ENCODE data around the gene SLC35F6. TPM values are rescaled to one million over a fixed set of nuclear protein-coding genes. Genes with fewer than 3 reads are reported as not detected.

Gene SLC35F6
- total RNA-seq, 1 experiment from 2014 or later: 10.3 TPM

DNA sequence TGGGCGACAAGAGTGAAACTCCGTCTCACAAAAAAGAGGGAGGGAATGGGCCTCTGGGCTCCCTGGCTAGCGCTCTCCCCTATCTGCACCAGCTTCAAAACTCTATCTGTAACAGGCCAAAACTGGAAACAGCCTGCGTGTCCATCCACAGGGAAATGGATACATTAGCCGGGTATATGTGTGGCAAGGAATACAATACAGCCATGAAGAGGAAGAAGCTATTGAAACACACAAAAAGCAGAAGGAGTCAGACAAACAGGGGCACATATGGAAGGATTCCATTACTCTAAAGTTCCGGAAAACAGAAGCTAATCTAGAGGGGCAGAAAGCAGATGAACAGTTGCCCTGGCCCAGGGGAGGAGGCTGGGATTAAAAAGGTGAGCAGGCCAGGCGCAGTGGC is 24.6 kb upstream of the SLC35F6 start (continued):
- TF ChIP-seq, protein P1, sequence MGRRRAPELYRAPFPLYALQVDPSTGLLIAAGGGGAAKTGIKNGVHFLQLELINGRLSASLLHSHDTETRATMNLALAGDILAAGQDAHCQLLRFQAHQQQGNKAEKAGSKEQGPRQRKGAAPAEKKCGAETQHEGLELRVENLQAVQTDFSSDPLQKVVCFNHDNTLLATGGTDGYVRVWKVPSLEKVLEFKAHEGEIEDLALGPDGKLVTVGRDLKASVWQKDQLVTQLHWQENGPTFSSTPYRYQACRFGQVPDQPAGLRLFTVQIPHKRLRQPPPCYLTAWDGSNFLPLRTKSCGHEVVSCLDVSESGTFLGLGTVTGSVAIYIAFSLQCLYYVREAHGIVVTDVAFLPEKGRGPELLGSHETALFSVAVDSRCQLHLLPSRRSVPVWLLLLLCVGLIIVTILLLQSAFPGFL (CRISPR knock-in tag; IDR thresholded peaks at IDR 0.05; ENCODE audit: borderline replicate concordance): no peak
- TF ChIP-seq, protein P2, sequence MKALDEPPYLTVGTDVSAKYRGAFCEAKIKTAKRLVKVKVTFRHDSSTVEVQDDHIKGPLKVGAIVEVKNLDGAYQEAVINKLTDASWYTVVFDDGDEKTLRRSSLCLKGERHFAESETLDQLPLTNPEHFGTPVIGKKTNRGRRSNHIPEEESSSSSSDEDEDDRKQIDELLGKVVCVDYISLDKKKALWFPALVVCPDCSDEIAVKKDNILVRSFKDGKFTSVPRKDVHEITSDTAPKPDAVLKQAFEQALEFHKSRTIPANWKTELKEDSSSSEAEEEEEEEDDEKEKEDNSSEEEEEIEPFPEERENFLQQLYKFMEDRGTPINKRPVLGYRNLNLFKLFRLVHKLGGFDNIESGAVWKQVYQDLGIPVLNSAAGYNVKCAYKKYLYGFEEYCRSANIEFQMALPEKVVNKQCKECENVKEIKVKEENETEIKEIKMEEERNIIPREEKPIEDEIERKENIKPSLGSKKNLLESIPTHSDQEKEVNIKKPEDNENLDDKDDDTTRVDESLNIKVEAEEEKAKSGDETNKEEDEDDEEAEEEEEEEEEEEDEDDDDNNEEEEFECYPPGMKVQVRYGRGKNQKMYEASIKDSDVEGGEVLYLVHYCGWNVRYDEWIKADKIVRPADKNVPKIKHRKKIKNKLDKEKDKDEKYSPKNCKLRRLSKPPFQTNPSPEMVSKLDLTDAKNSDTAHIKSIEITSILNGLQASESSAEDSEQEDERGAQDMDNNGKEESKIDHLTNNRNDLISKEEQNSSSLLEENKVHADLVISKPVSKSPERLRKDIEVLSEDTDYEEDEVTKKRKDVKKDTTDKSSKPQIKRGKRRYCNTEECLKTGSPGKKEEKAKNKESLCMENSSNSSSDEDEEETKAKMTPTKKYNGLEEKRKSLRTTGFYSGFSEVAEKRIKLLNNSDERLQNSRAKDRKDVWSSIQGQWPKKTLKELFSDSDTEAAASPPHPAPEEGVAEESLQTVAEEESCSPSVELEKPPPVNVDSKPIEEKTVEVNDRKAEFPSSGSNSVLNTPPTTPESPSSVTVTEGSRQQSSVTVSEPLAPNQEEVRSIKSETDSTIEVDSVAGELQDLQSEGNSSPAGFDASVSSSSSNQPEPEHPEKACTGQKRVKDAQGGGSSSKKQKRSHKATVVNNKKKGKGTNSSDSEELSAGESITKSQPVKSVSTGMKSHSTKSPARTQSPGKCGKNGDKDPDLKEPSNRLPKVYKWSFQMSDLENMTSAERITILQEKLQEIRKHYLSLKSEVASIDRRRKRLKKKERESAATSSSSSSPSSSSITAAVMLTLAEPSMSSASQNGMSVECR (CRISPR knock-in tag; IDR thresholded peaks at IDR 0.05; ENCODE audit: borderline replicate concordance): no peak
- TF ChIP-seq ZNF263 (CRISPR knock-in tag; IDR thresholded peaks at IDR 0.05; ENCODE audit: low read depth) (no peak), ESRRA (CRISPR knock-in tag; IDR thresholded peaks at IDR 0.05; ENCODE audit: borderline replicate concordance) (no peak), ERG (CRISPR knock-in tag; IDR thresholded peaks at IDR 0.05) (no peak), ZNF396 (CRISPR knock-in tag; IDR thresholded peaks at IDR 0.05; ENCODE audit: borderline replicate concordance) (no peak), EMX1 (CRISPR knock-in tag; IDR thresholded peaks at IDR 0.05) (no peak), ZNF423 (CRISPR knock-in tag; IDR thresholded peaks at IDR 0.05) (no peak)

- CTCF ChIA-PET: interaction anchor here (1.0 to 2.4 kb wide), 8 partner anchors 9 to 221 kb away, joined by 3 to 10 read pairs (median 3); no protein-coding TSS in a partner anchor
Measured at GRCh38 chr2:26740346-26740745, 23.7 kb upstream of the SLC35F6 start.

More at GRCh38 chr2:26740346-26740745, 23.7 kb upstream of the SLC35F6 start:
- no peaks in the 10 kb centered on the region for H3K4me1 Mint-ChIP-seq
- no peak overlapping the region for H3K27ac Mint-ChIP-seq
- no peaks in the 10 kb centered on the region for H3K9me3 Mint-ChIP-seq
- no peak overlapping the region for H3K4me3 Mint-ChIP-seq
- DNase-seq (ENCODE audit: low spot score): no peak
- ATAC-seq: no peak
- POLR2A ChIA-PET: no interaction called here
- H3K36me3 Mint-ChIP-seq: no peaks in the 10 kb centered on the region
- TF ChIP-seq JAZF1 (CRISPR knock-in tag; IDR thresholded peaks at IDR 0.05): no peak
- no peak for TF ChIP-seq CREM (CRISPR knock-in tag; IDR thresholded peaks at IDR 0.05)
- TF ChIP-seq, protein P1 (CRISPR knock-in tag; IDR thresholded peaks at IDR 0.05; ENCODE audit: borderline replicate concordance): no peak
- no peak for TF ChIP-seq IRF2 (CRISPR knock-in tag; IDR thresholded peaks at IDR 0.05; ENCODE audit: borderline replicate concordance, low read depth)
- TF ChIP-seq, protein P3, sequence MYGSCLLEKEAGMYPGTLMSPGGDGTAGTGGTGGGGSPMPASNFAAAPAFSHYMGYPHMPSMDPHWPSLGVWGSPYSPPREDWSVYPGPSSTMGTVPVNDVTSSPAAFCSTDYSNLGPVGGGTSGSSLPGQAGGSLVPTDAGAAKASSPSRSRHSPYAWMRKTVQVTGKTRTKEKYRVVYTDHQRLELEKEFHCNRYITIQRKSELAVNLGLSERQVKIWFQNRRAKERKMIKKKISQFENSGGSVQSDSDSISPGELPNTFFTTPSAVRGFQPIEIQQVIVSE (CRISPR knock-in tag; IDR thresholded peaks at IDR 0.05; ENCODE audit: borderline replicate concordance): no peak
- no peak for TF ChIP-seq ZNF121 (CRISPR knock-in tag; IDR thresholded peaks at IDR 0.05)
- TF ChIP-seq ZNF532 (CRISPR knock-in tag; IDR thresholded peaks at IDR 0.05; ENCODE audit: borderline replicate concordance): no peak
- TF ChIP-seq, protein P4, sequence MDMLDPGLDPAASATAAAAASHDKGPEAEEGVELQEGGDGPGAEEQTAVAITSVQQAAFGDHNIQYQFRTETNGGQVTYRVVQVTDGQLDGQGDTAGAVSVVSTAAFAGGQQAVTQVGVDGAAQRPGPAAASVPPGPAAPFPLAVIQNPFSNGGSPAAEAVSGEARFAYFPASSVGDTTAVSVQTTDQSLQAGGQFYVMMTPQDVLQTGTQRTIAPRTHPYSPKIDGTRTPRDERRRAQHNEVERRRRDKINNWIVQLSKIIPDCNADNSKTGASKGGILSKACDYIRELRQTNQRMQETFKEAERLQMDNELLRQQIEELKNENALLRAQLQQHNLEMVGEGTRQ (CRISPR knock-in tag; IDR thresholded peaks at IDR 0.05): no peak
- TF ChIP-seq, protein P5, sequence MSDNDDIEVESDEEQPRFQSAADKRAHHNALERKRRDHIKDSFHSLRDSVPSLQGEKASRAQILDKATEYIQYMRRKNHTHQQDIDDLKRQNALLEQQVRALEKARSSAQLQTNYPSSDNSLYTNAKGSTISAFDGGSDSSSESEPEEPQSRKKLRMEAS (CRISPR knock-in tag; IDR thresholded peaks at IDR 0.05): no peak
- no peak for TF ChIP-seq OVOL2 (CRISPR knock-in tag; IDR thresholded peaks at IDR 0.05; ENCODE audit: borderline replicate concordance)
- no peak for TF ChIP-seq ZNF396 (CRISPR knock-in tag; IDR thresholded peaks at IDR 0.05; ENCODE audit: borderline replicate concordance)
- TF ChIP-seq GTF2I (CRISPR knock-in tag; conservative IDR thresholded peaks at IDR 0.05): no peak
- no peaks in the 10 kb centered on the region for H3K27me3 Mint-ChIP-seq (ENCODE audit: low read depth)
